Smooth muscle cell (in vitro differentiated cells): ENCODE measurements around the gene PTK7. TPM values are rescaled to one million over a fixed set of nuclear protein-coding genes. Genes with fewer than 3 reads are reported as not detected.

ENCODE experiments used
- DNase-seq: peaks from one replicate; lab custom pipeline; 2025; ENCODE audit not compliant: unreplicated experiment; lab: John Stamatoyannopoulos, UW
- H2AFZ ChIP-seq: fragments of 200-600 bp; sonication (generic); 2 replicates; pipeline ENCODE4 v1.6.0; 2016; ENCODE audit warnings: antibody characterized with exemption, low read depth, mild to moderate bottlenecking
- H3F3A ChIP-seq: fragments of 200-600 bp; sonication (generic); 2 replicates; pipeline ENCODE4 v1.6.0; 2017; ENCODE audit warnings: antibody characterized with exemption, low read depth
- H3K27ac ChIP-seq: fragments of 200-600 bp; sonication (generic); 2 replicates; pipeline ENCODE4 v1.5.1; 2016; ENCODE audit warnings: low read depth, mild to moderate bottlenecking
- H3K27me3 ChIP-seq: fragments of 200-600 bp; sonication (generic); 2 replicates; pipeline ENCODE4 v1.6.1; 2016; ENCODE audit warnings: low read depth, mild to moderate bottlenecking
- H3K36me3 ChIP-seq: fragments of 200-600 bp; sonication (generic); 2 replicates; pipeline ENCODE4 v1.5.1; 2016; ENCODE audit warnings: low read depth
- H3K4me1 ChIP-seq: fragments of 200-600 bp; sonication (generic); 2 replicates; pipeline ENCODE4 v1.5.1; 2016; ENCODE audit warnings: low read depth
- H3K4me2 ChIP-seq: fragments of 200-600 bp; sonication (generic); 2 replicates; pipeline ENCODE4 v1.6.0; 2016; ENCODE audit warnings: mild to moderate bottlenecking
- H3K4me3 ChIP-seq: fragments of 200-600 bp; sonication (generic); 2 replicates; pipeline ENCODE4 v1.5.1; 2016; ENCODE audit warnings: mild to moderate bottlenecking
- H3K79me2 ChIP-seq: fragments of 200-600 bp; sonication (generic); 2 replicates; pipeline ENCODE4 v1.6.0; 2016; ENCODE audit warnings: low read depth, mild to moderate bottlenecking
- H3K9ac ChIP-seq: fragments of 200-600 bp; sonication (generic); 2 replicates; pipeline ENCODE4 v1.6.0; 2016; ENCODE audit warnings: low read depth
- H3K9me3 ChIP-seq: fragments of 200-600 bp; sonication (generic); replicated peaks from 2 replicates; pipeline ENCODE4 v1.5.1; 2016; ENCODE audit warnings: low read depth
- H4K20me1 ChIP-seq: fragments of 200-600 bp; sonication (generic); 2 replicates; pipeline ENCODE4 v1.6.0; 2016; ENCODE audit warnings: low read depth
- WGBS: methylation state at CpG from one replicate; pipeline ENCODE4 v1.1.7; 2016; ENCODE audit warnings: low lambda C conversion rate; 5-methylcytosine and 5-hydroxymethylcytosine counted together
- polyA plus RNA-seq: library from polyadenylated mRNA; unstranded; fragments of >200 nt; fragmentation: Nextera tagmentation; extraction: Ambion mirVana; gene quantifications from 2 replicates; pipeline ENCODE4 v1.2.1, GENCODE V29; 2016
- total RNA-seq: library from RNA; depleted of rRNA; stranded (reverse); fragments of >200 nt; gene quantifications from 2 replicates; pipeline ENCODE4 v1.2.3, GENCODE V29; 2014
- TF ChIP-seq, protein P1 (sequence below): fragments of 200-600 bp; sonication (generic); IDR thresholded peaks from 2 replicates; pipeline ENCODE4 v1.5.1; 2017; ENCODE audit warnings: borderline replicate concordance, mild to moderate bottlenecking, antibody characterized with exemption; ENCODE audit not compliant: insufficient read depth, poor library complexity, severe bottlenecking

The PTK7 gene
- total and polyA plus RNA-seq, 2 experiments from 2014 or later = 376 to 598 TPM

GRCh38 chr6:43170417-43170930 is 94.4 kb downstream of the PTK7 start:
- H3K9me3 ChIP-seq = no peaks in the 10 kb centered on the region
- no peak for DNase-seq
- H3K4me3 ChIP-seq = peak overlapping the region; percentile 94
- no peaks in the 10 kb centered on the region for H3K27me3 ChIP-seq
- H3K27ac ChIP-seq = peak overlapping the region; percentile 98
- peak overlapping the region; percentile 70 for H2AFZ ChIP-seq
- peak overlapping the region; percentile 88 for H3K4me2 ChIP-seq
- peaks cover 19% of the 10 kb centered on the region for H3K4me1 ChIP-seq
- peaks cover 28% of the 10 kb centered on the region for H4K20me1 ChIP-seq
- peak overlapping the region; percentile 71 for H3K9ac ChIP-seq
- TF ChIP-seq, protein P1, sequence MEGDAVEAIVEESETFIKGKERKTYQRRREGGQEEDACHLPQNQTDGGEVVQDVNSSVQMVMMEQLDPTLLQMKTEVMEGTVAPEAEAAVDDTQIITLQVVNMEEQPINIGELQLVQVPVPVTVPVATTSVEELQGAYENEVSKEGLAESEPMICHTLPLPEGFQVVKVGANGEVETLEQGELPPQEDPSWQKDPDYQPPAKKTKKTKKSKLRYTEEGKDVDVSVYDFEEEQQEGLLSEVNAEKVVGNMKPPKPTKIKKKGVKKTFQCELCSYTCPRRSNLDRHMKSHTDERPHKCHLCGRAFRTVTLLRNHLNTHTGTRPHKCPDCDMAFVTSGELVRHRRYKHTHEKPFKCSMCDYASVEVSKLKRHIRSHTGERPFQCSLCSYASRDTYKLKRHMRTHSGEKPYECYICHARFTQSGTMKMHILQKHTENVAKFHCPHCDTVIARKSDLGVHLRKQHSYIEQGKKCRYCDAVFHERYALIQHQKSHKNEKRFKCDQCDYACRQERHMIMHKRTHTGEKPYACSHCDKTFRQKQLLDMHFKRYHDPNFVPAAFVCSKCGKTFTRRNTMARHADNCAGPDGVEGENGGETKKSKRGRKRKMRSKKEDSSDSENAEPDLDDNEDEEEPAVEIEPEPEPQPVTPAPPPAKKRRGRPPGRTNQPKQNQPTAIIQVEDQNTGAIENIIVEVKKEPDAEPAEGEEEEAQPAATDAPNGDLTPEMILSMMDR = no peak
- H3K79me2 ChIP-seq = peaks cover 34% of the 10 kb centered on the region
- under 1% methylated on average over 18 of the region's 18 CpGs for WGBS
- peaks cover 47% of the 10 kb centered on the region for H3F3A ChIP-seq
- no peaks in the 10 kb centered on the region for H3K36me3 ChIP-seq

DNA sequence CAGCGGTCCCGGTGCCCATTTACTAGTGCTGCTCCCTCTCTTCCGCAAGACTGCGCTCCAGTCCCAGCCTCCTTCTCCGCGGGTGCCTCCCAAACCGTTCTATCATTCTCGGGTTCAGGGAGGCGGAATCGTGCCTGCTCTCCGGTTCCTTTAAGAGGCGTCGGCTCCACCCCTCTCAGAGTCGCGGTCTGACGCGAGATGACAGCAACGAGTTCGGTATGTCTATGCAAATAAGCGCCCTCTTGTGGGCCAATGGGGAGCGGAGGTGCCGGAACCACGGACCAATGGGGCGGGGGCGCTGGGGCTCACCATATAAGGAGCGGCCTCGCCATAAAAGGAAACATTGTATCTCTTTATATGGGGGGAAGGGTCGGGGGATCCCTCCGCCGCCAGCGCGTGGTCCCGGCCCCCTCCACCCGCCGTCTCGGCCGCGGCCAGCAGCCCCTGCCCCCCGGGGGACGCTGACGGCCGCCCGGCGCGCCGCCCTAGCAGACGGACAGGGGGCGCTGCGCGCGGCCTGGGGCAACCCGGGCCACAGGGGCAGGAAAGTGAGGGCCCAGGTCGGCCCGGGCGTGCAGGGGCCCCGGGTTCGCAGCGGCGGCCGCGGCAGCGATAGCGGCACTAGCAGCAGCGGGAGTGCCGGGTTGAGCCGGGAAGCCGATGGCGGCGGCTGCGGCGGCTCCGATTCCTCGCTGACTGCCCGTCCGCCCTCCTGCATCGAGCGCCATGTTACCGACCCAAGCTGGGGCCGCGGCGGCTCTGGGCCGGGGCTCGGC is 95.0 kb downstream of the PTK7 start, which contains the start of gene SRF:
Gene SRF (plus strand): TSS at position 339 of the 776 bp plus-strand sequence. CDS start 388 bp downstream, at position 727.
- Histone ChIP-seq H3K27ac (peak within 1 kb of the TSS; percentile 98), H3K36me3 (no peaks in the 10 kb centered on the region), H4K20me1 (peaks cover 28% of the 10 kb centered on the region), H2AFZ (peak within 1 kb of the TSS; percentile 70), H3K79me2 (peaks cover 40% of the 10 kb centered on the region), H3K9ac (peak within 1 kb of the TSS; percentile 89), H3K4me1 (peaks cover 19% of the 10 kb centered on the region), H3K9me3 (no peaks in the 10 kb centered on the region), H3K27me3 (no peaks in the 10 kb centered on the region), H3K4me2 (peak within 1 kb of the TSS; percentile 98), H3F3A (peaks cover 47% of the 10 kb centered on the region), H3K4me3 (peak within 1 kb of the TSS; percentile 94)
- under 1% methylated on average over 56 of the region's 83 CpGs for WGBS
- peak; percentile 95 for DNase-seq
- TF ChIP-seq, protein P1 = peak; percentile 66

- no peak for DNase-seq
- WGBS = 1% methylated on average over 39 of the region's 57 CpGs
- peak overlapping the region; percentile 98 for H3K4me2 ChIP-seq
- peaks cover 47% of the 10 kb centered on the region for H3F3A ChIP-seq
- H3K9ac ChIP-seq = peak overlapping the region; percentile 89
- no peaks in the 10 kb centered on the region for H3K9me3 ChIP-seq
- H3K27ac ChIP-seq = peak overlapping the region; percentile 98
- H2AFZ ChIP-seq = no peak overlapping the region
- peaks cover 19% of the 10 kb centered on the region for H3K4me1 ChIP-seq
- H3K36me3 ChIP-seq = peaks cover 3% of the 10 kb centered on the region
- H3K27me3 ChIP-seq = no peaks in the 10 kb centered on the region
- H3K79me2 ChIP-seq = peaks cover 46% of the 10 kb centered on the region
- TF ChIP-seq, protein P1 = no peak
- H3K4me3 ChIP-seq = peak overlapping the region; percentile 94
- peaks cover 28% of the 10 kb centered on the region for H4K20me1 ChIP-seq
Measured at GRCh38 chr6:43171707-43172103, 95.6 kb downstream of the PTK7 start.
